ENCODE results near the gene ENTHD1. TPM values are rescaled to one million over a fixed set of nuclear protein-coding genes. Genes with fewer than 3 reads are reported as not detected.

ENTHD1 gene
- total and polyA plus RNA-seq, 2 experiments from 2014 or later: not detected

DNA sequence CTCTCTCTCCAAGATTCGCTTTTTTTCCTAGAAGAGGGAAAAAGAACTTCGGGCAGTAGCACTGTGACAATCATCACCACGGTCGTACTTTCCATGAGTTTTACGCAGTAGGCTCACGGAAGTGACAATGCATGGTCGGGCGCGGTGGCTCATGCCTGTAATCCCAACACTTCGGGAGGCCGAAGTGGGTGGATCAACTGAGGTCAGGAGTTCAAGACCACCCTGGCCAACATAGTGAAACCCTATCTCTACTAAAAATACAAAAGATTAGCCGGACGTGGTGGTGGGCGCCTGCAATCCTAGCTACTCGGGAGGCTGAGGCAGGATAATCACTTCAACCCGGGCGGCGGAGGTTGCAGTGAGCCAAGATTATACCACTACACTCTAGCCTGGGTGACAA, 30.7 kb upstream of the ENTHD1 start:
- Histone ChIP-seq H3K4me3 (no peak overlapping the region), H3K36me3 (no peaks in the 10 kb centered on the region), H3K9me3 (ENCODE audit: low read depth) (no peaks in the 10 kb centered on the region), H3K4me1 (ENCODE audit: low read depth) (no peaks in the 10 kb centered on the region), H3K27me3 (no peaks in the 10 kb centered on the region), H3K27ac (no peak overlapping the region)
- TF ChIP-seq, protein P1, sequence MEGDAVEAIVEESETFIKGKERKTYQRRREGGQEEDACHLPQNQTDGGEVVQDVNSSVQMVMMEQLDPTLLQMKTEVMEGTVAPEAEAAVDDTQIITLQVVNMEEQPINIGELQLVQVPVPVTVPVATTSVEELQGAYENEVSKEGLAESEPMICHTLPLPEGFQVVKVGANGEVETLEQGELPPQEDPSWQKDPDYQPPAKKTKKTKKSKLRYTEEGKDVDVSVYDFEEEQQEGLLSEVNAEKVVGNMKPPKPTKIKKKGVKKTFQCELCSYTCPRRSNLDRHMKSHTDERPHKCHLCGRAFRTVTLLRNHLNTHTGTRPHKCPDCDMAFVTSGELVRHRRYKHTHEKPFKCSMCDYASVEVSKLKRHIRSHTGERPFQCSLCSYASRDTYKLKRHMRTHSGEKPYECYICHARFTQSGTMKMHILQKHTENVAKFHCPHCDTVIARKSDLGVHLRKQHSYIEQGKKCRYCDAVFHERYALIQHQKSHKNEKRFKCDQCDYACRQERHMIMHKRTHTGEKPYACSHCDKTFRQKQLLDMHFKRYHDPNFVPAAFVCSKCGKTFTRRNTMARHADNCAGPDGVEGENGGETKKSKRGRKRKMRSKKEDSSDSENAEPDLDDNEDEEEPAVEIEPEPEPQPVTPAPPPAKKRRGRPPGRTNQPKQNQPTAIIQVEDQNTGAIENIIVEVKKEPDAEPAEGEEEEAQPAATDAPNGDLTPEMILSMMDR (IDR thresholded peaks at IDR 0.05; ENCODE audit: low read depth, low read length): no peak
- no peak for DNase-seq (ENCODE audit: low read depth in 1 of 2, low spot score in 1 of 2)

DNA sequence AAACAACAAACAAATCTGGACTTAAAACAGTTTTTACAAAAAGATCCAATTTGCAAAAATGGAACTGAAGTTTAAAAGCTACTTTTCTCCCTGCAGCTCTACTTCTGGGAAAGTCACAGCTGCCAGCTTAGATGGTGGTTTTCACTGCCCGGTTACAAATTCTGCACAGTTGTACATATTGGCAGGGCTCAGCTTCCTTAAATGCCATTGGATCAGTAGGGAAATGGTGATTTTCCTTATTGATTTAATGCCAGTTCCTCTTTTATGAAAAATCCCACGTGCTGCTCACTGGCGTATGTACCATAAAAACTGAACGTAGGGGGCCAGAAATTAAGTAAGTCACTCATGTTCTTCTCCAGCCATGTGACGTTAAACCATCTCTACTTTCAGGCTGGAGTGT, 30.1 kb upstream of the ENTHD1 start:
- H3K27ac ChIP-seq: no peak overlapping the region
- no peak overlapping the region for H3K4me3 ChIP-seq
- DNase-seq (ENCODE audit: low read depth in 1 of 2, low spot score in 1 of 2): no peak
- H3K9me3 ChIP-seq (ENCODE audit: low read depth): no peaks in the 10 kb centered on the region
- no peaks in the 10 kb centered on the region for H3K36me3 ChIP-seq
- TF ChIP-seq, protein P1 (IDR thresholded peaks at IDR 0.05; ENCODE audit: low read depth, low read length): no peak
- no peaks in the 10 kb centered on the region for H3K4me1 ChIP-seq (ENCODE audit: low read depth)
- no peaks in the 10 kb centered on the region for H3K27me3 ChIP-seq

DNA sequence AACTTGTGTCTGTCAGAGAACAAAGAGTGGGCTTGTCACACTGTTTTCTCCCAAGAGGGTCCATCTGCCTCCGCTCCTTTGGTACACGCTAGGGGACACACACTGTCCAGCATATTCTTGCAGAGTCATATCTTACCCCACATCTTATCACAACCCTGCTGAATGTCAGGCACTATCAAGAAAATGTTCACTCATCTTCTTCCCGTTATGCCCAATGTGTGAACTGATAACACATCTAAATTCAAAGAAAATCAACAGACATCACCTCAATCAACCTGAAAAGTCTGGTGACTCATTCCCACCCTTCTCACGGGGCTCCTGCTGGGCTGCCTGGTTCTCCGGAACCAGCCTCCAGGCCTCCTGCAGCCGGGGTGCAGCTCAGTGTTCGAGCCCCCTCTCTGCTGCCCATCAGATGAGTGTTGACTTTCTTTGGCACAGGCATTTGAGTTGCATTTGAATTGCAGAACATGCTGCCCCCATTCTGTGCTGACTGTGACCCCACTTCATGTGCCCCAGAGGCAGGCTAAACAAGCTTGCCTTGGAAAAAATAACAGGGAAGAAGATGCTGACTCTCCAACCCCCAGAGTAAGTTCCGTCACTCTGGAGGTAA, 26.7 kb upstream of the ENTHD1 start:
- Histone ChIP-seq H3K27me3 (no peaks in the 10 kb centered on the region), H3K9me3 (ENCODE audit: low read depth) (no peaks in the 10 kb centered on the region), H3K36me3 (no peaks in the 10 kb centered on the region), H3K4me1 (ENCODE audit: low read depth) (peaks cover 16% of the 10 kb centered on the region), H3K27ac (no peak overlapping the region), H3K4me3 (no peak overlapping the region)
- TF ChIP-seq, protein P1 (IDR thresholded peaks at IDR 0.05; ENCODE audit: low read depth, low read length): no peak
- DNase-seq (ENCODE audit: low read depth in 1 of 2, low spot score in 1 of 2): no peak

DNA sequence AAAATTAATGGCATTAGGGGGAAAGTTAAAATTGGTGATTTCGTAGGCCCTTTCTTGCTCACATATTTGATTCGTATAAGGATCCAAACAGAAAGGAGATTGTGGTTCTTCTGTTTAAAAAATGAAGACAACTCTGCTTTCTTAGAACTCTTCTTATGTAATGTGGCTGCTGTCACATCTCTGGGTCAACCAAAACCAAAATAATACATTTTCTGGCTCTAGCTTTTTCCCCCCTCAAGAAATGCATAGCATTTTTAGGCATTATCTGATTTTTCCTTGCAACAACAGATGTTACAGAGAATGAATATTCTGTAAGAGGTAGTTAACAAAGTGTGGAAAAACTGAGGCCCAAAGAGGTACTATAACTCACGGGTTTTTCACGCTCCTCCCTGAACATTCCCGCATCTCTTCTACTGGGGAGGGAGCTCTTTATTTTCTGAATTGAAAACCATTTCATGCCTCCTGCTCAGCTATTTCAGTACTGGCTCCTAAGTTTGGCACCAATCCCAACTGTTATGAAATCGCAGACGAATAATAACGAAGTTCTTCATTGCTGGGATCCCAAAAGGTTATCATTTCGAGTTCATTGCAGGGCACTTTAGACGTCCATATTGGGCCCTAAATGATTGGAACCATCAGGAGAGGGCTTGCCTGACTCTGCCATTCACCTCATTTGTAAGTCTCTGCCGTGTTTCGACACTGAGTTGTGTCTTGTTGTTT, 24.4 kb upstream of the ENTHD1 start:
- peaks cover 23% of the 10 kb centered on the region for H3K4me1 ChIP-seq (ENCODE audit: low read depth)
- no peaks in the 10 kb centered on the region for H3K36me3 ChIP-seq
- H3K27ac ChIP-seq: no peak overlapping the region
- peak in 1 of 2 donors; percentile 27 for DNase-seq (ENCODE audit: low read depth in 1 of 2, low spot score in 1 of 2)
- H3K27me3 ChIP-seq: no peaks in the 10 kb centered on the region
- no peak overlapping the region for H3K4me3 ChIP-seq
- no peaks in the 10 kb centered on the region for H3K9me3 ChIP-seq (ENCODE audit: low read depth)
- TF ChIP-seq, protein P1 (IDR thresholded peaks at IDR 0.05; ENCODE audit: low read depth, low read length): no peak

DNA sequence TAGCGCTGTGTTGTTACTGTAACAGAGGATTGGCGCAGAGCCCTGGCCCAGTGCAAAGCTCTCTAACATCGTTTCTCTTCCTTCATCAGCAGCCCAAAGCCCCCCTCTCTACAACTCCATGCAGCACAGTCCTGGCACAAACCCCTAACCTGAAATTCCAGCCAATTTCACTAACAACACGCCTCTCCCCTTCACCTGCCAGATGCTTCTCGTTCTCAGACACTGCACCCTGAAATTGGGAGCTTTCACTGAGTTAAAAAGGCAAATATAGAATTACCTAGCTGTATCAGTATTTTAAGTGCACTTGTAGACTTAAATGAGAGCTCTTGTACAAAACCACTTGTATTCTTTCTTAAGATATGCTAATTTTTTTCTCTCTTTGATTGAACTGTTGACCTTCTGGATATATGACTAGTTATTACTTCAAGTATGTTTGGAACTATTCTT, 23.7 kb upstream of the ENTHD1 start:
- TF ChIP-seq, protein P1 (IDR thresholded peaks at IDR 0.05; ENCODE audit: low read depth, low read length): no peak
- Histone ChIP-seq H3K9me3 (ENCODE audit: low read depth) (no peaks in the 10 kb centered on the region), H3K4me3 (no peak overlapping the region), H3K27me3 (no peaks in the 10 kb centered on the region), H3K36me3 (no peaks in the 10 kb centered on the region), H3K4me1 (ENCODE audit: low read depth) (peaks cover 23% of the 10 kb centered on the region), H3K27ac (no peak overlapping the region)
- DNase-seq (ENCODE audit: low read depth in 1 of 2, low spot score in 1 of 2): no peak

All from cardiac muscle cell (in vitro differentiated cells and primary cell).